HepG2 (cell line): ENCODE data around the gene SPTBN5.

ENCODE experiments used
- CEBPB ChIP-seq: IDR thresholded peaks from 2 replicates; pipeline ENCODE4 v1.6.1; 2011; ENCODE audit warnings: low read depth, low read length, improper control_type of control experiment, borderline replicate concordance
- DPF2 ChIP-seq: sonication (generic); formaldehyde crosslinking; IDR thresholded peaks from 2 replicates; pipeline ENCODE4 v1.4.0; 2020; ENCODE audit warnings: mild to moderate bottlenecking, low read depth, missing genetic modification reagents, borderline replicate concordance
- MEIS1 ChIP-seq: sonication (generic); formaldehyde crosslinking; IDR thresholded peaks from 2 replicates; pipeline ENCODE4 v1.9.0; 2021; ENCODE audit warnings: mild to moderate bottlenecking, missing genetic modification reagents, moderate library complexity, borderline replicate concordance
- ZNF644 ChIP-seq: IDR thresholded peaks from 2 replicates; pipeline ENCODE4 v1.6.1; 2016; ENCODE audit warnings: low read depth

- TF ChIP-seq CEBPB (no peak), DPF2 (CRISPR knock-in tag) (no peak), MEIS1 (CRISPR knock-in tag) (no peak), ZNF644 (CRISPR knock-in tag) (no peak)
Measured at GRCh38 chr15:41847981-41848380, 45.9 kb downstream of the SPTBN5 start.
